K562 (cell line): Measurements from ENCODE around the gene SCMH1. TPM values are rescaled to one million over a fixed set of nuclear protein-coding genes. Genes with fewer than 3 reads are reported as not detected.

Source experiments
- ATAC-seq: fragments of 200-7000 bp; cut with Tn5 transposase; 3 replicates; pipeline ENCODE4 v1.9.1; 2020; ENCODE audit warnings: moderate library complexity
- BruUV-seq: library from RNA; stranded (reverse); fragments of 400-500 nt; replicated peaks from 2 replicates; lab custom pipeline; 2021; lab: Mats Ljungman, UMichigan
- CTCF ChIA-PET: fragments of 300-600 bp; formaldehyde crosslinking; extraction: SDS; loops from one replicate; lab custom pipeline; 2021; ENCODE audit warnings: low intra/inter-chr PET ratio; lab: Yijun Ruan, JAX
- POLR2A ChIA-PET: fragments of 300-600, 350-650 bp; sonication (Branson Sonifier 250); formaldehyde crosslinking; extraction: SDS; loops from one replicate; lab custom pipeline; 2021; ENCODE audit warnings: antibody characterized with exemption, inconsistent platforms; lab: Yijun Ruan, JAX
- DNase-seq, 4 experiments: peaks; one replicate each; pipeline versions ENCODE4 v3.0.0 to v3.0.0-alpha.2; 2011 to 2018; ENCODE audit warnings: low spot score in 3 of 4, mixed read lengths in 3 of 4; ENCODE audit errors: extremely low read depth in 1 of 4
- FAIRE-seq: peaks from 2 replicates; lab custom pipeline; 2011; peaks lifted over from hg19 to GRCh38; lab: Jason Lieb, UNC
- H2AFZ ChIP-seq: 2 replicates; pipeline ENCODE4 v1.6.0; 2011; ENCODE audit warnings: low read depth, low read length, control low read depth, inconsistent platforms
- H3K27ac ChIP-seq: fragments of 200-600 bp; 3 replicates; pipeline ENCODE4 v1.8.0; 2011; ENCODE audit warnings: low read depth, mild to moderate bottlenecking, control low read depth, inconsistent platforms, low read length, moderate library complexity, mixed read lengths; ENCODE audit errors: extremely low read depth
- H3K27me3 ChIP-seq, 2 experiments: fragments of 300-600 bp in 1 of 2; 2 replicates in 1 of 2; 3 replicates in 1 of 2; pipeline versions ENCODE4 v1.6.0 to v1.8.0; 2011; ENCODE audit warnings: inconsistent platforms in 2 of 2, low read length in 2 of 2, mild to moderate bottlenecking in 1 of 2, mixed read lengths in 1 of 2, moderate library complexity in 1 of 2; ENCODE audit not compliant: control insufficient read depth in 2 of 2, insufficient read depth in 2 of 2
- H3K36me3 ChIP-seq: fragments of 300-600 bp; 3 replicates; pipeline ENCODE4 v1.8.0; 2011; ENCODE audit warnings: mild to moderate bottlenecking, low read length, inconsistent platforms; ENCODE audit not compliant: control insufficient read depth, insufficient read depth
- H3K4me1 ChIP-seq, 2 experiments: fragments of 200-600 bp in 1 of 2; replicated peaks in 1 of 2; 2 replicates in 1 of 2; 3 replicates in 1 of 2; pipeline versions ENCODE4 v1.5.1 to v1.8.0; 2011; ENCODE audit warnings: inconsistent platforms in 2 of 2, low read length in 2 of 2, mild to moderate bottlenecking in 1 of 2, mixed read lengths in 1 of 2, moderate library complexity in 1 of 2; ENCODE audit not compliant: control insufficient read depth in 2 of 2, insufficient read depth in 2 of 2
- H3K4me2 ChIP-seq: 2 replicates; pipeline ENCODE4 v1.6.1; 2011; ENCODE audit warnings: low read length, control low read depth, inconsistent platforms, mixed read lengths; ENCODE audit not compliant: insufficient read depth
- H3K4me3 ChIP-seq: fragments of 200-600 bp; sonication (generic), shearing (Covaris generic); 2 replicates; pipeline ENCODE4 v1.5.1; 2016; ENCODE audit warnings: control low read depth, inconsistent platforms
- H3K79me2 ChIP-seq: fragments of 200-600 bp; 3 replicates; pipeline ENCODE4 v1.8.0; 2011; ENCODE audit warnings: low read length, inconsistent platforms; ENCODE audit not compliant: control insufficient read depth, insufficient read depth
- H3K9ac ChIP-seq, 2 experiments: 2 replicates each; pipeline versions ENCODE4 v1.6.0 to v1.6.1; 2011; ENCODE audit warnings: low read depth in 2 of 2, low read length in 2 of 2, control low read depth in 1 of 2, inconsistent platforms in 1 of 2, mild to moderate bottlenecking in 1 of 2, mixed read lengths in 1 of 2; ENCODE audit not compliant: insufficient read depth in 1 of 2
- H3K9me1 ChIP-seq: one replicate; pipeline ENCODE4 v1.6.0; 2011; ENCODE audit warnings: inconsistent platforms, mild to moderate bottlenecking, low read length, moderate library complexity; ENCODE audit not compliant: control insufficient read depth, insufficient read depth
- H3K9me3 ChIP-seq: replicated peaks from 2 replicates; pipeline ENCODE4 v1.5.1; 2011; ENCODE audit warnings: low read depth, low read length, inconsistent platforms; ENCODE audit not compliant: control insufficient read depth, insufficient read depth
- H4K20me1 ChIP-seq: replicated peaks from 2 replicates; pipeline ENCODE4 v1.6.1; 2011; ENCODE audit warnings: low read length, inconsistent platforms, mixed read lengths; ENCODE audit not compliant: control insufficient read depth, insufficient read depth
- FOXP1 ChIP-seq: sonication (generic); formaldehyde crosslinking; IDR thresholded peaks from 2 replicates; pipeline ENCODE4 v1.8.0; 2022; ENCODE audit warnings: mild to moderate bottlenecking, missing genetic modification reagents
- GABPB2 ChIP-seq: fragments of 250-450 bp; sonication (Bioruptor Pico); conservative IDR thresholded peaks from 2 replicates; pipeline ENCODE4 v1.5.1; 2021; ENCODE audit warnings: mild to moderate bottlenecking
- MBD2 ChIP-seq: sonication (generic); IDR thresholded peaks from 2 replicates; pipeline ENCODE4 v1.6.1; 2016; ENCODE audit warnings: low read depth, borderline replicate concordance
- MTA2 ChIP-seq: fragments of 450-650 bp; IDR thresholded peaks from 2 replicates; pipeline ENCODE4 v1.6.1; 2016; ENCODE audit warnings: low read depth
- WGBS: fragments of 100-300 bp; shearing (Covaris generic); methylation state at CpG from one replicate; pipeline ENCODE4 v1.1.6; 2016; ENCODE audit warnings: low coverage, mixed read lengths; ENCODE audit not compliant: insufficient coverage; ENCODE audit errors: missing lambda C conversion rate; 5-methylcytosine and 5-hydroxymethylcytosine counted together
- in situ Hi-C: fragments of 300-500 bp; cut with MboI; formaldehyde crosslinking; loops from 4 replicates; pipeline ENCODE4 v1.15.0; 2018; ENCODE audit warnings: inconsistent platforms, mixed read lengths
- intact Hi-C: fragments of 100-400 bp; cut with micrococcal nuclease; formaldehyde crosslinking; loops from 2 replicates; pipeline ENCODE4 v1.14.2; 2022
- polyA plus RNA-seq, 8 experiments: library from polyadenylated mRNA; depleted of rRNA in 4 of 8; stranded (reverse) in 5 of 8; unstranded in 3 of 8; fragments of >200 nt; fragmentation: Nextera tagmentation in 2 of 8; fragmentation: Illumina TruSeq in 1 of 8; extraction: Ambion mirVana in 2 of 8; extraction: Trizol in 1 of 8; gene quantifications; 2 replicates each; pipeline versions ENCODE4 v1.2.1 to v1.2.3, GENCODE V29; 2011 to 2014; ENCODE audit warnings: inconsistent platforms in 1 of 8, missing spikeins in 1 of 8
- total RNA-seq, 7 experiments: library from RNA; depleted of rRNA in 6 of 7; stranded (reverse); fragments of >200 nt in 6 of 7; fragmentation: Illumina TruSeq in 2 of 7; extraction: Trizol in 2 of 7; gene quantifications; 2 replicates each; pipeline versions ENCODE4 v1.2.1 to v1.2.3, GENCODE V29; 2011 to 2021; ENCODE audit warnings: low replicate concordance in 1 of 7
- TF ChIP-seq, protein P1 (sequence below): fragments of 450-650 bp; conservative IDR thresholded peaks from 2 replicates; pipeline ENCODE4 v1.6.1; 2016; ENCODE audit warnings: missing genetic modification characterization, low read depth, mild to moderate bottlenecking, missing compliant biosample characterization, moderate library complexity

SCMH1 gene
- total and polyA plus RNA-seq, 9 of the 15 experiments (the other 6 are each of a cell fraction or from before 2014, with no cell fraction given): 8.5 to 37.0 (median 26.8) TPM

GRCh38 chr1:41009466-41009865 lies 232.6 kb downstream of the SCMH1 start:
- Histone ChIP-seq H3K27ac (no peak overlapping the region), H3K4me1 (no peaks in the 10 kb centered on the region), H3K4me3 (no peak overlapping the region), H4K20me1 (0 out of 2 replicates have a peak, but pooled peaks cover 6% of the 10 kb centered on the region), H3K9ac (no peak overlapping the region), H3K36me3 (peaks cover 99% of the 10 kb centered on the region), H3K9me3 (no peaks in the 10 kb centered on the region), H3K79me2 (peaks cover 1% of the 10 kb centered on the region; the same call in 2 of the 3 replicates), H3K9me1 (peaks cover under 1% of the 10 kb centered on the region), H2AFZ (no peak overlapping the region), H3K27me3 (no peaks in the 10 kb centered on the region), H3K4me2 (no peak overlapping the region)
- POLR2A ChIA-PET: interaction anchor here (1.4 to 1.8 kb wide), 2 partner anchors 12 to 14 kb away, joined by 4 to 5 read pairs; partner anchors contain the start of gene SLFNL1
- in situ Hi-C loops (no loop called here), intact Hi-C loops (no loop called here)
- no TSS peak for BruUV-seq
- DNase-seq: no peak
- CTCF ChIA-PET: no interaction called here
- ATAC-seq: no peak
- no peak for FAIRE-seq
- WGBS: 96% methylated on average over 8 of the region's 8 CpGs
- TF ChIP-seq GABPB2 (CRISPR knock-in tag): no peak
- TF ChIP-seq MTA2: no peak
- TF ChIP-seq MBD2: no peak
- TF ChIP-seq, protein P1, sequence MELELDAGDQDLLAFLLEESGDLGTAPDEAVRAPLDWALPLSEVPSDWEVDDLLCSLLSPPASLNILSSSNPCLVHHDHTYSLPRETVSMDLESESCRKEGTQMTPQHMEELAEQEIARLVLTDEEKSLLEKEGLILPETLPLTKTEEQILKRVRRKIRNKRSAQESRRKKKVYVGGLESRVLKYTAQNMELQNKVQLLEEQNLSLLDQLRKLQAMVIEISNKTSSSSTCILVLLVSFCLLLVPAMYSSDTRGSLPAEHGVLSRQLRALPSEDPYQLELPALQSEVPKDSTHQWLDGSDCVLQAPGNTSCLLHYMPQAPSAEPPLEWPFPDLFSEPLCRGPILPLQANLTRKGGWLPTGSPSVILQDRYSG (tag): no peak
- TF ChIP-seq FOXP1: no peak
